HG02870 (cell line): ENCODE measurements around the gene EED.

Experiments used
- ATAC-seq: cut with Tn5 transposase; IDR thresholded peaks from one replicate; pipeline ENCODE4 v1.9.1; 2021; ENCODE audit warnings: mild to moderate bottlenecking, moderate library complexity; ENCODE audit not compliant: unreplicated experiment

The EED gene

DNA sequence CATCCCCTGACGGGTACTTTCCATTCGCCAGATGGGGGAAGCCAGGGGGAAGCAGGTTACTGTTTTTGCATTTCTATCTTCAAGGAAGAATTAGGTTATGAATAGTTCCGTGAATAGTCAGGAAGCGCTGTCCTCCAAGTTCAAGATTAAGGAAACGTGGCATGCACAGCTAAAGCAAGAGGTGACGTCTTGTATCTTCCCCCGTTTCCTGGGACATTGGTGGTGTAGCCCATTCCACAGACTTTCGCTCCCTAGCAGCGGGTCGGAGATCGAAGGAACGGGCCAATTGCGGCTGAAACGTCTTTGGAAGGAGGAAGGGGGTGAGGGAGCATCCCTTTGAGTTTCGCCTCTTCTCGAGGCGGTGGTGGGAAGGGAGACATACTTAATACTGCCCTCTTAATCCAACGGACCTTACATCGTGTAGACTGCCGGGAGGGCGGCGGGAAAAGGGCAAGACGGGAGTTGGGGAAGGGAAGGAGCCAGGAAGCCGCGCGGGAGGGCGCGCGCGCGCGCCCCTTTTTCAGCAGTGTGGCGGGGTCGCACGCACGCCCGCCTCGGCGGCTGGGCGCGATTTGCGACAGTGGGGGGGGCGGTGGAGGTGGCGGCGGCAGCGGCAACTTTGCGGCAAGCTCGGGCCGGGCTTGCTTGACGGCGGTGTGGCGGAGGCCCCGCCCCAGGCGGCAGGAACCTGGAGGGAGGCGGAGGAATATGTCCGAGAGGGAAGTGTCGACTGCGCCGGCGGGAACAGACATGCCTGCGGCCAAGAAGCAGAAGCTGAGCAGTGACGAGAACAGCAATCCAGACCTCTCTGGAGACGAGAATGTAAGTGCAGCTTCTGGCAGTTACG lies at the start of gene EED:
TSS of gene EED (plus strand) at position 232 of the 847 bp plus-strand sequence. CDS start at position 709, 477 bp downstream.
- ATAC-seq = peak; percentile 54

GRCh38 chr11:86194998-86195397 lies 49.6 kb upstream of the EED start:
- ATAC-seq = no peak

- ATAC-seq = no peak
Observed at GRCh38 chr11:86196085-86196696, 48.4 kb upstream of the EED start.

DNA sequence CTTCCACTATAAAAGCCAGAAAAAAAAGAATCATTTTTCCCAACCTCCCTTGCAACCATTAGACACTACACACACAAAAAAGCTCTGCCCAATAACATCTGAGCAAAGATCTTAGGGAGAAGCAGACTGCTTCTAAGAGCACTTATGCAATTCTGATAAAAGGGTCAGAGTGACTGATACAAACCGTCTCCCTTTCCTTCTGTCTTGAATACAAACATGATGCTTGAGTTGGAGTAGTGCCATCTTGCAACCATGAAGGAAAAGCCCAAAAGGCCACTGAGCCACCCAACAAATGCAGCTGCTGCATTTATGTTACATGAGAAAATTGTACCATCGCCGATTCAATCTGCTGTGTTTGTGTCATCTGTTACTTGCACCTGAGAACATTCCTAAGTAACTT lies 47.6 kb upstream of the EED start:
- no peak for ATAC-seq

DNA sequence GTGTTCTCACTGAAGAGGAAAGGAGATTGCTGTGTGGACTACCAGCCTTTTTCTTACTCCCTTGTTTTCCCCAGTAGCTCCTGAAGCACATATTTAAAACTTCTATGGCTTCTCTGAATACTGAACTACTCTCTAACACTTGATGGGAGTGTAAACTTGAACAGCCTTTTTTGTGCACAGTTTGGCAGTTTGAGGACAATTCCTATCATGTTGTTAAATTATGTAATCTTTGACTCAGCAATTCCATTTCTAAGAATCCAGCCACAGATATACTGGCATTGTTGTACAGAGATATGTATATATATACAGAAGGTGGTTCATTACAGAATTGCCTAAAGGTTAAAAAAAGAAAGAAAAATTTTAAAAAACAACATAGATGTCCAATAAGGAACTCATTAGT lies 47.1 kb upstream of the EED start:
- no peak for ATAC-seq

- no peak for ATAC-seq
Observed at GRCh38 chr11:86198139-86198538, 46.4 kb upstream of the EED start.

- no peak for ATAC-seq
Observed at GRCh38 chr11:86199354-86199753, 45.2 kb upstream of the EED start.

- no peak for ATAC-seq
Observed at GRCh38 chr11:86201371-86201884, 43.1 kb upstream of the EED start.

DNA sequence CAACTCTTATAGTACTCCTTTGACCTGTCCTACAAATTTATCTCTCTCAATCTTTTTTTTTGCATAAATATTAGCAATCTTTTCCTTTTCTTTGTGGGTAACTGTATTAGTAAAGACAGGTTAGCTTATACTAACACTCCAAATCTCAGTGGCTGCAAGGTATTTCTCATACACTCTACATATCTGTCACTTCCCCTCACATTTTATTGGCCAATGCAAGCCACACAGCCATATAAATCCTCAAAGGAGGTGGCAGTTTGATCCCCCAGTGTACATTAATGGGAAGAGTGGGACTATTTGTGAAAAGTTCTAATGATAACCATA lies 42.6 kb upstream of the EED start:
- ATAC-seq = peak; percentile 47

GRCh38 chr11:86204356-86204755 lies 40.2 kb upstream of the EED start:
- ATAC-seq = no peak

GRCh38 chr11:86205421-86206336 lies 38.9 kb upstream of the EED start:
- ATAC-seq = no peak

GRCh38 chr11:86206337-86206695 lies 38.2 kb upstream of the EED start:
- no peak for ATAC-seq

DNA sequence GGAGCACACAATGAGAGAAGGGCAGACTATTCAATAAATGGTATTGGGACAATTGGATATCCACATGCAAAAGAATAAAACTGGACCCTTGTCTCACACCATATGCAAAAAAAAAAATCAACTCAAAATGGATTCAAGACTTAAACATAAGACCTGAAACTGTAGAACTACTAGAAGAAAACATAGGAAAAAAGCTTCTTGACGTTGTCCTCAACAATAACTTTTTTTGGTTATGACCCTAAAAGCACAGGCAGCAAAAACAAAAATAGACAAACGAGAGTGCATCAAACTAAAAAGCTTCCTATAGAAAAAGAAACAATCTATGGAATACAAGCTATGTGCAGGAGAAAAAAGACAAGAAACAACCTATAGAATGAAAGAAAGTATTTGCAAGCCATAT lies 37.1 kb upstream of the EED start:
- no peak for ATAC-seq

GRCh38 chr11:86208572-86208971 lies 36.0 kb upstream of the EED start:
- ATAC-seq = no peak

DNA sequence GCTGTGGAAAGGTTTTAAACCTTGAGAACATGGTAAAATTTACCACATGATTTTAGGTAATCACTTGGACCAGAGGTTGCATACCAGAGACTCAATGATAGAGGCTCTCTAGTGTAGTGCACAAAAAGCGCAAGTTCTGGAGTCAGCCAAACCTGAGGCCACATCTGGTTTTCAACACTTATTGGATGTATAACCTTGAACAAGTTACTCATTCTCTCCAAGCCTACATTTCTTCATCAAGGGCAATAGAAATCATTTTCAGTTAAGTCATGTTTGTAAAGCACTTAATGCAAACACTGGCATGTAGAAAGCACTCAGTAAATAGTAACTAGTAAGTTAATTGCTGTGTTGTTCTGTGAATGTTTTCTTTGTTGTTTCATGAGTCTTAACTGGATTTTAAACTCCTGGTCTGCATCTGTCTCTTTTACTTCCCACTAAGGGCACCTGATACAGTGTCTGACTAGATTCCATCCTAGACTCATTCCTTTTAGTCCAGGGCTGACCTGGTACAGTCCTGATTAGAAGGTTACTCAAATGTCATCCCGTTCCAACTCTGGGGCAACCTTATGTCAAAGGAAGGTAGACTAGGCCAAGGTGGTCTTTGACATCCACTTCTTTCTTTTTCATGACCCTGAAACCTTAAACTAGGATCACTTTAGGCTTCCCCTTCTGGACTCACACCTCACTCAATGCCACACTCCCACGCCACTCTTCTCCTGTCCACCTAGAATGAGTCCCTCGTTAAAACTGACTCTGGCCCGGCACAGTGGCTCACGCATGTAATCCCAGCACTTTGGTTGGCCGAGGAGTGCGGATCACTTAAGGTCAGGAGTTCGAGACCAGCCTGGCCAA lies 34.5 kb upstream of the EED start:
- no peak for ATAC-seq

GRCh38 chr11:86210898-86211297 lies 33.7 kb upstream of the EED start:
- ATAC-seq = no peak

DNA sequence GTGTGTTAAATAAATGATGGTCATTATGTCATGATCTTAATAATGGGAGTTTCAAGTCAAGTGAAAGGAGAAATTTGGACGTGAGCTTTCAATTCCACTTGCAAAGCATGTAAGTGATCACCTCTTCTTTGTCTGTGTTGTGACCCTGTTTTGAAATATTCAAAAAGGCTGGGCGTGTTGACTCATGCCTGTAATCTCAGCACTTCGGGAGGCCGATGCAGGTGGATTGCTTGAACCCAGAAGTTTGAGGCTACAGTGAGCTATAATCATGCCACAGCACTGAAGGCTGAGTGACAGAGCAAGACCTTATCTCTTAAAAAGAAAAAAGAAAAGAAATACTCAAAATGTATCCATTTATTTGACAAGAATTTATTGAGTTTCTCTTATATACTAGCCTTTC lies 32.9 kb upstream of the EED start:
- peak; percentile 71 for ATAC-seq

- no peak for ATAC-seq
Observed at GRCh38 chr11:86212019-86212611, 32.4 kb upstream of the EED start.

DNA sequence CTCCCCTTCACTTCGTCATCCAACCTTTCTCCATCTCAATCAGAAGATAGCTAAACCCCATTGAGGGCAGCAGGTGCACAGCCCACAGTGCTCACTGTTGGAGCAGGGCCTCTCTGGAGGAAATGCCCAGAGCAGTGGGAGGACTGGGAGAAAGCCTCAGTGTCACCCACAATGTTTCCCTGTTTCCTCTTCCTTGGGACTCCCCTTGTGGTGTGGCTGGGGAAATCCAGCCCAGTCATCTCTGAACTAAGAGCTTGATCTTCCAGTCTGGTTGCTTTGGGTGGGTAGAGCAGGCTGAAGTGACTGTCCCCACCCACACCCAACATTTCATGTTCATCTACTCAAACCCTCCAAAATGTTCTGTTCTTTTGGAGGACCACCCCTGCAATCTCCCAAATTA lies 29.8 kb upstream of the EED start:
- peak; percentile 49 for ATAC-seq
